Adipocyte (in vitro differentiated cells): Measurements from ENCODE around the gene BRIX1.
"Not testable (repeated sequence)": the region's sequence is repeated elsewhere in the genome, so short reads cannot be mapped to it uniquely, and the experiment has no call there.

Experiments
- DNase-seq: peaks from one replicate; pipeline ENCODE4 v3.0.0-alpha.2; 2015; ENCODE audit warnings: low read depth
- H3K27me3 ChIP-seq: replicated peaks from 2 replicates; pipeline ENCODE4 v1.7.0; 2013; ENCODE audit warnings: mild to moderate bottlenecking, low read length, moderate library complexity; ENCODE audit not compliant: control insufficient read depth, insufficient read depth
- H3K36me3 ChIP-seq: 2 replicates; pipeline ENCODE4 v1.7.0; 2013; ENCODE audit warnings: low read length, mild to moderate bottlenecking, moderate library complexity; ENCODE audit not compliant: control insufficient read depth, insufficient read depth, severe bottlenecking
- H3K4me1 ChIP-seq: 2 replicates; pipeline ENCODE4 v1.7.0; 2013; ENCODE audit warnings: mild to moderate bottlenecking, low read length, moderate library complexity; ENCODE audit not compliant: control insufficient read depth, insufficient read depth
- H3K4me3 ChIP-seq: 2 replicates; pipeline ENCODE4 v1.7.0; 2013; ENCODE audit warnings: mild to moderate bottlenecking, low read length, moderate library complexity
- H3K9ac ChIP-seq: 2 replicates; pipeline ENCODE4 v1.7.0; 2013; ENCODE audit warnings: mild to moderate bottlenecking, low read length, moderate library complexity
- H3K9me3 ChIP-seq: 2 replicates; pipeline ENCODE4 v1.7.0; 2013; ENCODE audit warnings: mild to moderate bottlenecking, low read length, moderate library complexity; ENCODE audit not compliant: control insufficient read depth

The BRIX1 gene

GRCh38 chr5:34968258-34968657, 52.7 kb downstream of the BRIX1 start:
- no peaks in the 10 kb centered on the region for H3K27me3 ChIP-seq
- no peak overlapping the region for H3K4me3 ChIP-seq
- no peak for DNase-seq
- H3K9me3 ChIP-seq, result peaks cover 9% of the 10 kb centered on the region
- no peak overlapping the region for H3K9ac ChIP-seq
- H3K36me3 ChIP-seq, result peaks cover 6% of the 10 kb centered on the region
- H3K4me1 ChIP-seq, result no peaks in the 10 kb centered on the region

GRCh38 chr5:34970552-34970951, 55.0 kb downstream of the BRIX1 start:
- H3K4me3 ChIP-seq, result no peak overlapping the region
- no peak for DNase-seq
- no peak overlapping the region for H3K9ac ChIP-seq
- no peaks in the 10 kb centered on the region for H3K4me1 ChIP-seq
- H3K36me3 ChIP-seq, result peaks cover 4% of the 10 kb centered on the region
- no peaks in the 10 kb centered on the region for H3K27me3 ChIP-seq
- peaks cover 5% of the 10 kb centered on the region for H3K9me3 ChIP-seq

- not testable (repeated sequence) for H3K9me3 ChIP-seq, H3K9ac ChIP-seq, H3K27me3 ChIP-seq, H3K4me1 ChIP-seq, H3K4me3 ChIP-seq, DNase-seq, H3K36me3 ChIP-seq
Measured at GRCh38 chr5:34971655-34972054, 56.1 kb downstream of the BRIX1 start.
